ENCODE results near the gene CSF2RB. TPM values are rescaled to one million over a fixed set of nuclear protein-coding genes. Genes with fewer than 3 reads are reported as not detected.

The CSF2RB gene
- total RNA-seq, 1 donor = 11.2 TPM

DNA sequence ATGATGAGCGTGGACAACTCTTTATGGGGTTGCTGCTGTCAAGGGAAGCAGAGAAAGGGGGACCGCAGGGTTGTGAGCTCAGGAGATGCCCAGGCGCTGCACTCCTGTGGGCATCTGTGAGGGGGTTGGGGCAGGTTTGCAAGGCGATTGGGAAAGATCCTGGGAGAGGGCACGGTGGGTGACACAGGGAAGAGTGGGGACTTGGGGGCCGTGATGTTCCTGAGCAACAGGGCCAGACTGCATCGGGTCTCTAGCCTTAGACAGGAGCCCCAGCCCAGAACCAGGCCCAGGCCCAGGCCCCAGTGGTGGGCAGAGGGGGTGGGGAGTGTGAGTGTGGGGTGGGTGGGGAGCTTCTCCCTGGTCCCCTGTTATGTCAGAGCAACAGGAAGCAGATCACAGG, 38.3 kb downstream of the CSF2RB start:
- no peak for DNase-seq (ENCODE audit: low read depth)
- TF ChIP-seq, protein P1, sequence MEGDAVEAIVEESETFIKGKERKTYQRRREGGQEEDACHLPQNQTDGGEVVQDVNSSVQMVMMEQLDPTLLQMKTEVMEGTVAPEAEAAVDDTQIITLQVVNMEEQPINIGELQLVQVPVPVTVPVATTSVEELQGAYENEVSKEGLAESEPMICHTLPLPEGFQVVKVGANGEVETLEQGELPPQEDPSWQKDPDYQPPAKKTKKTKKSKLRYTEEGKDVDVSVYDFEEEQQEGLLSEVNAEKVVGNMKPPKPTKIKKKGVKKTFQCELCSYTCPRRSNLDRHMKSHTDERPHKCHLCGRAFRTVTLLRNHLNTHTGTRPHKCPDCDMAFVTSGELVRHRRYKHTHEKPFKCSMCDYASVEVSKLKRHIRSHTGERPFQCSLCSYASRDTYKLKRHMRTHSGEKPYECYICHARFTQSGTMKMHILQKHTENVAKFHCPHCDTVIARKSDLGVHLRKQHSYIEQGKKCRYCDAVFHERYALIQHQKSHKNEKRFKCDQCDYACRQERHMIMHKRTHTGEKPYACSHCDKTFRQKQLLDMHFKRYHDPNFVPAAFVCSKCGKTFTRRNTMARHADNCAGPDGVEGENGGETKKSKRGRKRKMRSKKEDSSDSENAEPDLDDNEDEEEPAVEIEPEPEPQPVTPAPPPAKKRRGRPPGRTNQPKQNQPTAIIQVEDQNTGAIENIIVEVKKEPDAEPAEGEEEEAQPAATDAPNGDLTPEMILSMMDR (IDR thresholded peaks at IDR 0.05; ENCODE audit: insufficient read depth, low read depth, low read length) = no peak
- no peak overlapping the region for H3K4me3 ChIP-seq (ENCODE audit: low read depth, low read length)

DNA sequence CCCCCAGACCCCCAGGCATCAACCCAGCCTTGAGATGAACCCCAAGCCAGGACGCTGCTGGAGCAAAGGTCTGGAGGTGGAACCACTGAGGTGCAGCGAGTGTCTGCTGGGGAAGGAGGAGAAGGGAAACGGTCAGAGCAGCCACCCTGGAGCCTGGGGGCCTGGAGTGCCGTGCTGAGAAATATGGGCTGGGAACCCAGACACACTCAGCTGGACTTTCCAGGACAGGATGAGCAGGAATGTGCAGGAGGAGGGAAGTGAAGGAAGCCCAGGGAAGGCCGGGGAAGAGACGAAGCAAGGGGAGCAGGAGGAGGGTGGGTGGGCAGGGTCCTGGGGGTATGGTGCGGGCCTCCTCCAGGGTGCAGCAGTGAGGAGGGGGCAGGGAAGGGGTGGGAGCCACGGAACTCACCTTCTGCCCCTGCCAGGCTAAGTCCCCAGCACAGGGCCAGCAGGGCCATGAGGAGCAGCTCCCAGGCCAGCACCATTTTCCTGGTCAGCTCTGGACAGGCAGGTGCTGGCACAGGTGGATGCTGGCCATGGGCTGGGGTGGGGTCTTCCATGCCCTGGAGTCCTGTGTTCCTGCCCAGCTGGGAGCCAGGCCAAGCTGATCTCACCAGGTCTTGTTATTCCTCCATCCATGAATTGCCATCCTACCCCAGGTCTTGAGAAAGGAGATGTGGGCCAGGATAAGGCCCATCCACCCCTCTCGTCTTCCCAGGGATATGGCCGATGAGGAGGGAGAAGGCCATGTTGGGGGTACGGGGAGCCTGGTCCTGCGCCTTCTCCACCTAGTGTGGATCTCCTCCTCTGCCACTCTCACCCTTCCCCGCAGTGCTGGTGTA, 40.0 kb downstream of the CSF2RB start:
- H3K4me3 ChIP-seq (ENCODE audit: low read depth, low read length) = no peak overlapping the region
- TF ChIP-seq, protein P1 (IDR thresholded peaks at IDR 0.05; ENCODE audit: insufficient read depth, low read depth, low read length) = no peak
- DNase-seq (ENCODE audit: low read depth) = no peak

DNA sequence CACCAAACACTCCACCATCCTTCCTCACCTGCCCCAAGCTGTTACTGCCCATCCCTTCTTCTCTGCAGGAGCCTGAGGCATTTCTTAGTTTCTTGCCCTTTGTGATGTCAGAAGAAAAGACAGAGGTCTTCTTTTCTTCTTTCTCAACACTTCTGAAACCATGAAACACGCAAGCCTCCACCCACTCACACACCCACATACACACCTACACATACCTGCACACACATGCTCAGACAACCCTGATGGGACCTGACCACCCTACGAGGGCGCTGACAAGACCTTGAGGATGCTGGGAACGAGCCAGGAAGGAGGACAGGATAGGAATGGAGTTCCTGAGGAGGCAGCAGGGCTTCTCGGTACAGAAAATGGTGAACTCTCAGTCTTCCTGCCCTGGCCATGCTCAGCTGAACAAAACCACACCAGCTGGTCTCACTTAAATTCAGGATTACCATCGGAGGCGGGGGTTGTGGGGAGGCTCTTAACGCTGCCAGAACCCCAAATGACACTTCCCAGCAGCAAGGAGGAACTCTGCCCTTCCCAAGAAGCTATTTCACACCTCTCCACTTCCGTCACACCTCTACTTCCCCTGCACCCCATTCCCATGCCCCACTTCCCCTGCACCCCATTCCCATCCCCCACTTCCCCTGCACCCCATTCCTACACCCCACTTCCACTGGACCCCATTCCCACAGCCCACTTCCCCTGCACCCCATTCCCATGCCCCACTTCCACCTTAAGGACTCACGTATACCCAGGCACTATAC, 41.0 kb downstream of the CSF2RB start:
- DNase-seq (ENCODE audit: low read depth) = no peak
- TF ChIP-seq, protein P1 (IDR thresholded peaks at IDR 0.05; ENCODE audit: insufficient read depth, low read depth, low read length) = no peak

DNA sequence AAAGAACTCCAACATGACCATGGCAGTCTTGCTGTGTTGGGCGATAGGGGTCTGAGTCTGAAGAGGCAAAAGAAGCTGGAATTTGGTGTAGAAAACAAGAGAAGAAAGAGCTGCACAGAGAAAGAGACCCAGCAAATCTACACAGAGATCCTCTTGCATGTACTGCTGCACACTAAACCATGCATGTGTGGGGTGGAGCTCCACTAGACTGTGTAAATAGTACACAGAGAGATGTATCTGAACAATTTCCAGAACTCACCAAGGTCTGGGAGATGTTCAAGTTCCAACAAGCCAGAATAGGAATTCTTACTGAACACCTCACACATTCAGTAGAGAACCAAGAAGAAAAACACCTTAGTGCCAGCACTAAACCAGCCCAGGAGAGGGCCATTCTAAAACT, 42.3 kb downstream of the CSF2RB start:
- TF ChIP-seq, protein P1 (IDR thresholded peaks at IDR 0.05; ENCODE audit: insufficient read depth, low read depth, low read length) = no peak
- H3K4me3 ChIP-seq (ENCODE audit: low read depth, low read length) = no peak overlapping the region
- no peak for DNase-seq (ENCODE audit: low read depth)

More for the DNA sequence above, 41.0 kb downstream of the CSF2RB start:
- H3K4me3 ChIP-seq (ENCODE audit: low read depth, low read length) = no peak overlapping the region

DNA sequence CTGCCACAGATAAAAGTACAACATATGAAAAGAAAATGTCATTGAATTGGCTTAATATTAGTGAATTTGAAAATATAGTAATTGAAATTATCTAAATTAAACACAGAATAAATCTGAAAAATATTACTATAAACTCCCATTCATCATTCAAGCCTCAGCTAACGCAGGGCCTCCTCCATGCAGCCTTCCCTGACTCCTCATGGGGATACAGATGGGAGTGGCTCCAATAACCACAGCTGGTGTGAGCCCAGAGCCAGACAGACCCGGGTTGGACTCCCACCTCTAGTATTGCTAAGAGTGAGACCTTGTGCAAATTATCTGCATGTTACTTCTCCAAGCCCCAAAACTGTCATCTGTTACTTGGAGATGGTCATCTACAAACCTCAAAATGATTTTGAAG, 44.9 kb downstream of the CSF2RB start:
- no peak for DNase-seq (ENCODE audit: low read depth)
- TF ChIP-seq, protein P1 (IDR thresholded peaks at IDR 0.05; ENCODE audit: insufficient read depth, low read depth, low read length) = no peak
- no peak overlapping the region for H3K4me3 ChIP-seq (ENCODE audit: low read depth, low read length)

DNA sequence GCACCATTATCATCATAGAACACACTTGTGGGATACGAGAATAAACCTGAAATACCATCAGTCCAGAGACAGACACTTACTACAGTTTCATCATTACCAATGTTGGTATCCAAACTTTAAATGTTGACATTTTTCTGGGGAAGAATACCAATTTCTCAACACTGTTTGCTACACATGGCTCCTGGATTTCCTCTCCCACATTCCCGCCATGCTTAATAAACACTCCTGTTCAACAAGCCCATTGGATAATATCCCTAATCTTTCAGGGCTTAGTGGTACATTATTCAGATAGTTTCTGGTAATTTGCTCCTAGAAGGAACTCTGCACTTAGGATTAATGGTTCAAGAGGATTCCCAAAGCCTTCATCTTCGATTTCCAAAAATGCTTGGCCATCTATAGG, 48.2 kb downstream of the CSF2RB start:
- TF ChIP-seq, protein P1 (IDR thresholded peaks at IDR 0.05; ENCODE audit: insufficient read depth, low read depth, low read length) = no peak
- peak; percentile 71 for DNase-seq (ENCODE audit: low read depth)
- H3K4me3 ChIP-seq (ENCODE audit: low read depth, low read length) = no peak overlapping the region

All from fibroblast of villous mesenchyme (primary cell).